Fibroblast of mammary gland (primary cell): ENCODE results near the gene ADSL.

ENCODE experiments used
- DNase-seq: peaks from one replicate; pipeline ENCODE4 v3.0.0-alpha.2; 2010; ENCODE audit warnings: low read depth
- H3K4me3 ChIP-seq: 2 replicates; pipeline ENCODE4 v1.5.1; 2011; ENCODE audit warnings: low read depth, mild to moderate bottlenecking, low read length, moderate library complexity; ENCODE audit not compliant: control insufficient read depth
- CTCF ChIP-seq: conservative IDR thresholded peaks from 2 replicates; pipeline ENCODE4 v1.5.1; 2011; ENCODE audit warnings: low read depth, low read length, inconsistent platforms; ENCODE audit not compliant: control insufficient read depth, insufficient read depth

ADSL gene

DNA sequence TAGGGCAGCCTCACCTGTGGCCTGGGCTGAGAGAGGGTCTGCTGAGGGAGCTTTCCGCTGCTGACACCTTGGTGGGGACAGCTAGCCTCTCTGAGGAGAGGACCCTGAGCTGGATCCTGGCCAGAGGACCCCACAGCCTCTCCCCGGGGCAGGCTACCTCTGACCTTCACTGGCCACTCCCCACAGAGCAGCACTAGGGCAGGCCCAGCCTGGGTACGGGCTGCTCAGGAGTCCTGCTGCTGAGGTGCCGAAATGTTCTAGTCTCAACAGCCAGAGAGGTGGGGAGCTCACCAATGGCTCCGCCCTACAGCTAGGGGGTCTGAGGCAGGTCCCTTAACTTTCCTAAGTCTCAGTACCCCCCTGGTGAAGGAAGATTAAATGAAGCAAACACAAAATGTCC lies 71.6 kb downstream of the ADSL start:
- no peak overlapping the region for H3K4me3 ChIP-seq
- no peak for TF ChIP-seq CTCF
- no peak for DNase-seq

GRCh38 chr22:40418366-40419201 lies 72.3 kb downstream of the ADSL start:
- DNase-seq, result peak; percentile 15
- no peak overlapping the region for H3K4me3 ChIP-seq
- no peak for TF ChIP-seq CTCF

GRCh38 chr22:40419718-40420117 lies 73.4 kb downstream of the ADSL start:
- H3K4me3 ChIP-seq, result no peak overlapping the region
- DNase-seq, result no peak
- TF ChIP-seq CTCF, result no peak

DNA sequence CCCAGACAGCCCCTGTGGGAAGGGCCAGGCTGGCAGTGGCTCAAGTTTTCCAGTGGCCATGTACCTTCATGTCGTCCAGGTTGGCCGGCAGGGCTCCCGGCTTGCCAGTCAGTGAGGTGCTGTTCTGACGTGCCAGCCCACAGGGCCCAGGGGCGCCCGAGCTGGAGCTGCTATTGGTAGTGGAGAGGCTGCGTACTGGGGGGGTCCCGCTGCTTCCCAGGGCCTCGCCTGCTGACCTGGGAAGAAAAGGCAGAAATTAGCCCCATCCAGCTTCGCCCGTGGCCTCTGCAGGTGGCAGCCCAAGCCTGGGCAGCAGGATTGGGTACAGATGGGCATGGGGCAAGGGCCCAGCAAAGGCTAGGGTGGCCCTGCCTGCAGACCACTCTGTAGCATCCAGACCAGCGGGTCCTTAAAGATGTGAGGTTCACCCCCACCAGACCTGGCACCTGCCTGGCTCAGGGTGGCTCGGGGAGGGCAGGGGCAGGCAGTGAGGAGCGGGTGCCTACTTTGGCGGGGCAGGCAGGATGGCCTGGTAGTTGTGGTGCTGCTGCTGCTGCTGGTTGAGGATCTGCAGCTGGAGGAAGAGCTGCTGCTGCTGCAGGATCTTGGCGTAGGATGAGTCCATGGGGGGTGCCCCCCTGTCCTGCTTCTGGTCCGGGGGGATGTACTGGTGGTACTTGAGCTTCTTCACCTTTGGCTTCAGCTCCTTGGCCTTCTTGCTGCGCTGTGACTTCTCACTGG lies 74.2 kb downstream of the ADSL start:
- DNase-seq, result no peak
- H3K4me3 ChIP-seq, result no peak overlapping the region
- TF ChIP-seq CTCF, result no peak

- DNase-seq, result no peak
- H3K4me3 ChIP-seq, result no peak overlapping the region
- no peak for TF ChIP-seq CTCF
Measured at GRCh38 chr22:40421082-40421350, 74.7 kb downstream of the ADSL start.

DNA sequence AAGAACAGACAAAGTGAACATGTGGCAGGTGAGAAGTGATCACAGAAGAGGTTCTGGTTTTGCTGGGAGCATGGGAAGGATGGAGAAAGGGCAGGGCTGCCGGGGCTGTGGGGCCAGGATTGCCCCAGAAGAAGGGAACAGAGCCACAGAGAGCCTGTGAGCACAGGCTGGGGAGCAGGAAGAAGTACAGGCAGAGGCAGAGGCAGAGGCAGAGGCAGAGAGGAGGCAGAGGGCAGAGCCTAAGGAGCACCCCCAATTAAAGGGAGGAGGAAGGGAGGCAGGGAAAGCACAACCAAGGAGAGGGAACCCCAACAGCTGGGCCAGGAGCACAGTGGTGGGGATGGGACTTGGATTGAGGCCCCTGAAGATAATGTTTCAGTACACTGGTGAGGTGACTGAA lies 75.6 kb downstream of the ADSL start:
- H3K4me3 ChIP-seq, result no peak overlapping the region
- no peak for TF ChIP-seq CTCF
- no peak for DNase-seq
